ENCODE measurements around the gene KIF16B.

KIF16B gene

DNA sequence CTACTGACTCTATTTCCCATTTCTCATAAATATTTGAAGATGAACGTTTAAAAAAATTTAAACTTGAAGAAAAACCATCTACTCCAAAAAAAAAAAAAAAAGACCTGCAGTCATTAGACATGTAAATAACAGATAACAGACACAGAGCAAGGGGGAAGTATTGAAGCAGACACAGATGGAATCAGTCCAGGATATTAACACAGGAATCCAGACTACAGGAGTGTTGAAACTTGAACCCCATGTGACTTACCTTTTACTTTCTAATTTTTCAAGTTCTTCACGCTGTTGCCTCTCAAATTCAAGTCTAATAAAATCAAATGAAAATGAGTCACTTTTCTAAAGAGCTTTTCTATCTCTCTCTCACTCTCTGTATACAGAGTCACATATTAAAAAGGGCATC, 191.8 kb downstream of the KIF16B start:
- TF ChIP-seq, protein P1, sequence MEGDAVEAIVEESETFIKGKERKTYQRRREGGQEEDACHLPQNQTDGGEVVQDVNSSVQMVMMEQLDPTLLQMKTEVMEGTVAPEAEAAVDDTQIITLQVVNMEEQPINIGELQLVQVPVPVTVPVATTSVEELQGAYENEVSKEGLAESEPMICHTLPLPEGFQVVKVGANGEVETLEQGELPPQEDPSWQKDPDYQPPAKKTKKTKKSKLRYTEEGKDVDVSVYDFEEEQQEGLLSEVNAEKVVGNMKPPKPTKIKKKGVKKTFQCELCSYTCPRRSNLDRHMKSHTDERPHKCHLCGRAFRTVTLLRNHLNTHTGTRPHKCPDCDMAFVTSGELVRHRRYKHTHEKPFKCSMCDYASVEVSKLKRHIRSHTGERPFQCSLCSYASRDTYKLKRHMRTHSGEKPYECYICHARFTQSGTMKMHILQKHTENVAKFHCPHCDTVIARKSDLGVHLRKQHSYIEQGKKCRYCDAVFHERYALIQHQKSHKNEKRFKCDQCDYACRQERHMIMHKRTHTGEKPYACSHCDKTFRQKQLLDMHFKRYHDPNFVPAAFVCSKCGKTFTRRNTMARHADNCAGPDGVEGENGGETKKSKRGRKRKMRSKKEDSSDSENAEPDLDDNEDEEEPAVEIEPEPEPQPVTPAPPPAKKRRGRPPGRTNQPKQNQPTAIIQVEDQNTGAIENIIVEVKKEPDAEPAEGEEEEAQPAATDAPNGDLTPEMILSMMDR (IDR thresholded peaks at IDR 0.05), result no peak
- TF ChIP-seq ZFX (IDR thresholded peaks at IDR 0.05; ENCODE audit: borderline replicate concordance), result no peak
- no peak overlapping the region for H3K27ac ChIP-seq

DNA sequence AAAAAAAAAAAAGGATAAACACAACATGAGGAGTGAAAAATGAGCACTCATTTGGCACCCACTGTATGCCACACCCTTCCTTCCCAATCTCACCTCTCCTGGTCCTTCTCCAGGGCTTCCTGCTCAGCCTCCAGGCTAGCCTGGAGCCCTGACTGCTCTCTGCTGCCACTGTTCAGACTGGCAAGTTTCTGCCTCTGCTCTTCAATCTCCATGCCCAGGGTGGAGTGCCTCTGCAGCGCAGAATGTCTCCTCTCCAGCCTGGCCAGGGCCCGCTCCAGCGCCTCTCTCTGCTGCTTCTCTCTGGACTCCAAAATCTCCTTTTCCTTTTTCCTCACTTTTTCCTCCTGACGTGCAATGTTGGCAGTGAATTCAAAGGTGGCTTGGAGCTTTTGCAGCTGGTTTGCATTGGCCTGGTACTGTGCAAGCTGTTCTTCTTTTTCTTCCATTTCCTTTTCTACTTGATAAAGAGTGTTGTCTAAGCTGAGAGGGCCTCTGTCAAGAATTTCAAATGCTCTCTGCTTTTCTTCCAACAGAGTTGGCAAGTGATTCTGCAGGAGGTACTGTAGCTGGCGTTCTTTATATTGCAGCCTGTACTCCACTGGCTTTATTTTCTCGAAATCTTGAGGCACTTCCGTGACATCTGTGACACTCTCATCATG, 194.4 kb downstream of the KIF16B start:
- H3K27ac ChIP-seq, result no peak overlapping the region
- TF ChIP-seq ZFX (IDR thresholded peaks at IDR 0.05; ENCODE audit: borderline replicate concordance), result no peak
- TF ChIP-seq, protein P1 (IDR thresholded peaks at IDR 0.05), result no peak

DNA sequence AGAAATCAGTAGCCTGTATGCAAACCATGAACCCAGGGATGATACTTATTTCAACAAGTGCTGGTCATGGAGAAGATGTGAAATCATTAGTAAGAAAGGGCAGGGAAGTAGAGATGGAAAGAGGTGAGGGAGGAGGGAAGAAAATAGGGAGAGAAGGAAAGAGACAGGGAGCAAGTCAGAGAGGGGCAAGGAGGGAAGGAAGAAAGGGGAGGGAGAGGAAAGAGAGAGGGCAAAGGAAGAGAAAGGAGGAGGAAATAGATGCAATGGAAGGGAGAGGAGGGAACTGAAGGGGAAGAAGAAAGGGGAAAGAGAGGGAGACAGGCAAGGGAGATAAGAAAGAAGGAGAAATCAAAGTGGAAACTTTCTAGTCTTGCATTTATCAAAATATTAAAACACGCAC, 195.1 kb downstream of the KIF16B start:
- no peak for TF ChIP-seq ZFX (IDR thresholded peaks at IDR 0.05; ENCODE audit: borderline replicate concordance)
- TF ChIP-seq, protein P1 (IDR thresholded peaks at IDR 0.05), result no peak
- no peak overlapping the region for H3K27ac ChIP-seq

DNA sequence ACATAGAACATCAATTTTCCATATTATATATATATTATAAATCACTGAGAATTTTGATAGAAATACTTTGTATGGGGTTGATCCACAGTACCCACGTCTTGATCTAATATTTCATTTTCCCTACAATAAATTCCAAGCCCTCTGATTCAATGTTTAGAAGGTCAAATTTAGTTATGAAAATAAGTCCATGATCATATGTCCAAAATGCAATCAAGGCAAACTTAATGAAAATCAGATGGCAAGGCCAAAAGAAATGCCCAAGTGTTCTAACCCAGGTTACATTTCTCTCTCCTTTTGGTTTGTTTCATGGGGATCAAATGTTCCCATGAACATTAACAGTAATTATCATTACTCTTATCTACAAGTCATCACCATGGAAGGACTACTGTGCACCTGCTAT, 203.8 kb downstream of the KIF16B start:
- TF ChIP-seq, protein P1 (IDR thresholded peaks at IDR 0.05), result no peak
- no peak for TF ChIP-seq ZFX (IDR thresholded peaks at IDR 0.05; ENCODE audit: borderline replicate concordance)
- H3K27ac ChIP-seq, result no peak overlapping the region

DNA sequence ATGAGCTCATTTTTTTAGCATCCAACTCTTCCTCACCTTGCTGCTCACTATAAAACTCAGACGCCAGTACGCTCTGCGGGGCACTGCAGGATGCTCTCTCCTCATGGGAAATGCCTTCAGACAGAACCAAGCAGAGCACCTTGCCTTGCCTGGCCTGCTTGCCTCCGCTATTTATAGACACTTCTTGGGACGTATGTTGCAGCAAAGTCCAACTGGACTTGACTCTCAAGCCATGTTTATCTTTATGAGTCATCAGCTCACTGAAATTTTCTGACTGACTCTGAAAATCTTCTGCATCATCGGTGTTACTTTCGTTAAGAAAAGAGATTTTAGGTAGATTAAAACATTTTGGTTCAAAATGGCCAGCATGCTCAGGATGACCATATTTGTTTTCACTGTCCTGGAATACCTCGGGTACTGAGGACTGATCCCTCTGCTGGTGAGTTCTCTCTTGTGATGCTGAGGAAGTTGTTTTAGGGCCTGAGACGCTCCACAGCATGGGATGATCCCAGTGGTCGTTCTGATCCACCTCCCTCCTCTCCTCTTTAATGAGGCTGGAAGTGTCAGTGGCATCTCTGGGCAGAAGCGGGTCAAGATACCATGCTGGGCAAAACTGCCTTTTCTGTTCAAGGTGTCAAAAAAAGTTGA, 204.5 kb downstream of the KIF16B start:
- TF ChIP-seq, protein P1 (IDR thresholded peaks at IDR 0.05), result no peak
- no peak for TF ChIP-seq ZFX (IDR thresholded peaks at IDR 0.05; ENCODE audit: borderline replicate concordance)
- no peak overlapping the region for H3K27ac ChIP-seq

DNA sequence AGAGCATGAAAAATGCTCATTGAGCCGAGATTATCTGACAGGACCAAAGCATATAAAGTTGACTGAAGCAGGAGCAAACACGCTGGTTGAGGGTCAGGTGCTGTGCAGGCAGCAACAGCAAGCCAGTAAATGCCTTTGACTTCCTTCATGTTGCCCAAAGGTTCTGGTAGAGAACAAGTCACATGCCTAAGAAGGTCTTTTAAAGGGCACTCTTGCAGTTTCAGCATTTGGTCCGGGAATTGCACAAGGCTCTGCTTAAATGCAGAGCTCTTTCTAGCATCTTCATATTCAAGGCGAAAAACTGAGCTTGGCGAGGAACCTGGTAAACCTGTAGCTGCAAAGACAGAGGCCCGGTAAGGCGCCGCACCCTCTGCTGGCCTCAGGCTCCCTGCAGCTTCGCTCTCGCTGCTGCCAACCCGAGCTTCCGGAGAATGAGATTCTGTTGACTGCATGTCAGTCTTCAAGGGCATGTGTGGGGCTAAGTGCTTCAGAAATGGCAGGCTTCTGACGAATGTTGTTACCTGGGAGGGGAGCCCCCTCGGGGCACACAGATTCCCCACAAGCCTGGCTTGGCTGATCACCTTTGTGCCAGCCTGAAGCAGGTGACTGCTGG, 205.2 kb downstream of the KIF16B start:
- no peak overlapping the region for H3K27ac ChIP-seq
- TF ChIP-seq ZFX (IDR thresholded peaks at IDR 0.05; ENCODE audit: borderline replicate concordance), result no peak
- TF ChIP-seq, protein P1 (IDR thresholded peaks at IDR 0.05), result no peak

DNA sequence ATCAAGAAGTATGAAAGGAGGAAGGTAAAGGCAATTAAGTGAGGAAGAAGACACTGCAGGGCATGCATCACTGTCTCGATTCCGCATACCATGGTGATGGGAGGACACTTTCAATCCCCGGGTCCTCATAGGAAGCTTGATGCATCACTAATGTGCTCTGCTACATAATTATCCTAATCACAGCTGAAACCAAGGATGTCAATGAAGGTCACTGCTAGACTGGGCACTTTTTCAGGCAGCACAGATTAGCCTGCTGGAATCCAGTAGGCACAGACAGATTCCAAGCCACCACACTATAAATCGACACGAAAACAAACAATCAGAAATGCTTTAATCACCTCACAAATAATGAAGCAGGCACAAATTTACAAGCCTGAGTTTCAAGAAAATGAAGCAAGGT, 206.7 kb downstream of the KIF16B start:
- TF ChIP-seq, protein P1 (IDR thresholded peaks at IDR 0.05), result no peak
- TF ChIP-seq ZFX (IDR thresholded peaks at IDR 0.05; ENCODE audit: borderline replicate concordance), result no peak
- H3K27ac ChIP-seq, result no peak overlapping the region
